ENCODE measurements around the gene SORCS2.

DNA sequence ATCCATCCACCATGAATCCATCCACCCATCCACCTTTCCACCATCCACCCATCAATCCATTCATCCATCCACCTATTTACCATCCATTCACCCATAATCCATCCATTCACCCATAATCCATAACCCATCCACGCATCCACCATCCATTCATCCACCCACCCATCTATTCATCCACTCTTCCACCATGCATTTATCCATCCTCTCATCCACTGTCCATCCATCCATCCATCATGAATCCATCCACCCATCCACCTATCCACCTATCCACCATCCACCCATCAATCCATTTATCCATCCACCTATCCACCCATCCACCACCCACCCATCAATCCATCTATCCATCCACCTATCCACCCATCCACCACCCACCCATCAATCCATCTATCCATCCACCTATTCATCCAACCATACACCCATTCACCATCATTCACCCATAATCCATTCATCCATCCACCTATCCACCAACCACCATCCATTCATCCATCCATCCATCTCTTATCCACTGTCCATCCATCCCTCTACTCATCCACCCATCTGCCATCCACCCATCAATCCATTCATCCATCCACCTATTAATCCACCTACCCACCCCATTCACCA is 422.1 kb downstream of the SORCS2 start:
- TF ChIP-seq, protein P1, sequence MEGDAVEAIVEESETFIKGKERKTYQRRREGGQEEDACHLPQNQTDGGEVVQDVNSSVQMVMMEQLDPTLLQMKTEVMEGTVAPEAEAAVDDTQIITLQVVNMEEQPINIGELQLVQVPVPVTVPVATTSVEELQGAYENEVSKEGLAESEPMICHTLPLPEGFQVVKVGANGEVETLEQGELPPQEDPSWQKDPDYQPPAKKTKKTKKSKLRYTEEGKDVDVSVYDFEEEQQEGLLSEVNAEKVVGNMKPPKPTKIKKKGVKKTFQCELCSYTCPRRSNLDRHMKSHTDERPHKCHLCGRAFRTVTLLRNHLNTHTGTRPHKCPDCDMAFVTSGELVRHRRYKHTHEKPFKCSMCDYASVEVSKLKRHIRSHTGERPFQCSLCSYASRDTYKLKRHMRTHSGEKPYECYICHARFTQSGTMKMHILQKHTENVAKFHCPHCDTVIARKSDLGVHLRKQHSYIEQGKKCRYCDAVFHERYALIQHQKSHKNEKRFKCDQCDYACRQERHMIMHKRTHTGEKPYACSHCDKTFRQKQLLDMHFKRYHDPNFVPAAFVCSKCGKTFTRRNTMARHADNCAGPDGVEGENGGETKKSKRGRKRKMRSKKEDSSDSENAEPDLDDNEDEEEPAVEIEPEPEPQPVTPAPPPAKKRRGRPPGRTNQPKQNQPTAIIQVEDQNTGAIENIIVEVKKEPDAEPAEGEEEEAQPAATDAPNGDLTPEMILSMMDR (IDR thresholded peaks at IDR 0.05; ENCODE audit: insufficient read depth, low read depth, low read length), result no peak
- no peak for TF ChIP-seq EZH2 (IDR thresholded peaks at IDR 0.05; ENCODE audit: insufficient read depth, low read length)

Measured in astrocyte (in vitro differentiated cells and primary cell).